Right lobe of liver (tissue), 4 donors: ENCODE results near the gene PEMT.

Source experiments
- POLR2A ChIP-seq: fragments of 450-650 bp; IDR thresholded peaks from one replicate; pipeline ENCODE4 v1.6.1; 2017; ENCODE audit warnings: antibody characterized with exemption, mild to moderate bottlenecking
- TF ChIP-seq, protein P1 (sequence below), 4 donors: fragments of 200-600 bp in 3 of 4; fragments of 450-650 bp in 1 of 4; IDR thresholded peaks; one replicate each; pipeline versions ENCODE4 v1.5.1 to v1.8.0; 2016 to 2022; ENCODE audit warnings: antibody characterized with exemption in 4 of 4, mild to moderate bottlenecking in 2 of 4
- donor health status: DM: no; HTN: no; CAD: no.
- donor health status: DM: no; HTN: no; CAD: no.
- donor health status: DM: no; HTN: yes; CAD: no.

DNA sequence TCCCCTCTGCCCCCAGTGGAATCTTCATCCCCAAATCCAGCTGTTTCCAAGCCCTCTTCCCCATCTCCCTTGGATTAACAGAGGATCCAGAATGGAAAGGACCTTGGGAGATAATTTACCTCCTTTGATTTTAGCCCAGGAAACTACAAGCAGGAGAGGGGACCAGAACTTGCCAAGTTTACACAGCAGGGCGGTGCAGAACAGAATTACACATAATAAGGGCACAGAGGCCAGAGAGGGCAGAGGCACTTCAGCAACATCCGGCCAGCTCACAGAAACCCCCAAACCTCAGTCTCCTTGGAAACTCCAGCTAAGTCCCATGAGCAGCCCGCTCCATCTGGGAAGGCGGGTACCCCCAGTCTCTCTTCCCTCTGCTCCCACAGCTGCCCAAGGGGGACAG lies 27.2 kb downstream of the PEMT start:
- TF ChIP-seq, protein P1, sequence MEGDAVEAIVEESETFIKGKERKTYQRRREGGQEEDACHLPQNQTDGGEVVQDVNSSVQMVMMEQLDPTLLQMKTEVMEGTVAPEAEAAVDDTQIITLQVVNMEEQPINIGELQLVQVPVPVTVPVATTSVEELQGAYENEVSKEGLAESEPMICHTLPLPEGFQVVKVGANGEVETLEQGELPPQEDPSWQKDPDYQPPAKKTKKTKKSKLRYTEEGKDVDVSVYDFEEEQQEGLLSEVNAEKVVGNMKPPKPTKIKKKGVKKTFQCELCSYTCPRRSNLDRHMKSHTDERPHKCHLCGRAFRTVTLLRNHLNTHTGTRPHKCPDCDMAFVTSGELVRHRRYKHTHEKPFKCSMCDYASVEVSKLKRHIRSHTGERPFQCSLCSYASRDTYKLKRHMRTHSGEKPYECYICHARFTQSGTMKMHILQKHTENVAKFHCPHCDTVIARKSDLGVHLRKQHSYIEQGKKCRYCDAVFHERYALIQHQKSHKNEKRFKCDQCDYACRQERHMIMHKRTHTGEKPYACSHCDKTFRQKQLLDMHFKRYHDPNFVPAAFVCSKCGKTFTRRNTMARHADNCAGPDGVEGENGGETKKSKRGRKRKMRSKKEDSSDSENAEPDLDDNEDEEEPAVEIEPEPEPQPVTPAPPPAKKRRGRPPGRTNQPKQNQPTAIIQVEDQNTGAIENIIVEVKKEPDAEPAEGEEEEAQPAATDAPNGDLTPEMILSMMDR (IDR thresholded peaks at IDR 0.05) = no peak
- peak; percentile 7 for TF ChIP-seq POLR2A
